ENCODE data around the gene ADORA2B.

- no peak for TF ChIP-seq CTCF (IDR thresholded peaks at IDR 0.05)
- TF ChIP-seq ZFX (IDR thresholded peaks at IDR 0.05; ENCODE audit: borderline replicate concordance) = no peak
Measured at GRCh38 chr17:15957608-15958307, 12.8 kb downstream of the ADORA2B start.

All from 22Rv1 (cell line).